ENCODE measurements around the gene TSPY2.
"Not testable (repeated sequence)": the region's sequence is repeated elsewhere in the genome, so short reads cannot be mapped to it uniquely, and the experiment has no call there.

TSPY2 gene, protein sequence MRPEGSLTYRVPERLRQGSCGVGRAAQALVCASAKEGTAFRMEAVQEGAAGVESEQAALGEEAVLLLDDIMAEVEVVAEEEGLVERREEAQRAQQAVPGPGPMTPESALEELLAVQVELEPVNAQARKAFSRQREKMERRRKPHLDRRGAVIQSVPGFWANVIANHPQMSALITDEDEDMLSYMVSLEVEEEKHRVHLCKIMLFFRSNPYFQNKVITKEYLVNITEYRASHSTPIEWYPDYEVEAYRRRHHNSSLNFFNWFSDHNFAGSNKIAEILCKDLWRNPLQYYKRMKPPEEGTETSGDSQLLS

DNA sequence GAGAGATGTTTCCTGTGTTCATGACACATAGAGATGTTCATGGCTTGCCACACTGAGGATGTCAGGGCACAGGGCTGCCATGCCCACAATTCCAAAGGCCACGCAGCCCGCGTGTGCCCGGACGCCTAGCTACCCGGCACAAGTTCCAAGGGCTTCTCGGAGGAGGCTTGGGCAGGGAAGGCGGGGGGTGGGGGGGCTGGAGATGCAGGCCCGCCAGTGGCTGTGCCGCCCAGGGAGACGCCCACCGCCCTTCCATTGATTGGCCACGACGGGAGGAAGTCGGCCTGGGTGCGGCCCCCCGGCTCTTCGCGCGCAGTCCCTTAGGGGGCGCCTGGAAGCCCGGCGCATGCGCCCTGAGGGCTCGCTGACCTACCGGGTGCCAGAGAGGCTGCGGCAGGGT, at the start of gene TSPY2:
Gene TSPY2 (plus strand): TSS at position 301 of the 400 bp plus-strand sequence. CDS start 46 bp downstream, at position 347.
- not testable (repeated sequence) for DNase-seq

DNA sequence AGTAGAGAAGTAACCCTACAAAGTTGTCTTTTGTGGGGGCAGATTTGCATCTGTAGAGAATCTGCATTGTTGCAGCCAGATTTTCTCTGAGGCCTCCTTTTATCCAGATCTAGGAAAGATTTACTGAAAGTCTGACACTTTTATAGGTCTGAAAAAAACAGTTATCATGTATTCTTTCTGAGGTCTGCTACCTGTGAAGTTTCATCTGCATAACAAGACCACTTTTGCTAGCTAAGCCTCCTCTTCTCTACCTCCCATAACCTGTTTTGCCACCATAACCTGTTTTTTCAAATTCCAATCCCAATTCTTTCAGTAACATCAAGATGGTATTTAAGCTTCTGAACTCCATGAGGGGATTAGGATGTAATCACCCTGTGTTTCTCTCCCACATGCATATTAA, 36.5 kb upstream of the TSPY2 start:
- not testable (repeated sequence) for DNase-seq

DNA sequence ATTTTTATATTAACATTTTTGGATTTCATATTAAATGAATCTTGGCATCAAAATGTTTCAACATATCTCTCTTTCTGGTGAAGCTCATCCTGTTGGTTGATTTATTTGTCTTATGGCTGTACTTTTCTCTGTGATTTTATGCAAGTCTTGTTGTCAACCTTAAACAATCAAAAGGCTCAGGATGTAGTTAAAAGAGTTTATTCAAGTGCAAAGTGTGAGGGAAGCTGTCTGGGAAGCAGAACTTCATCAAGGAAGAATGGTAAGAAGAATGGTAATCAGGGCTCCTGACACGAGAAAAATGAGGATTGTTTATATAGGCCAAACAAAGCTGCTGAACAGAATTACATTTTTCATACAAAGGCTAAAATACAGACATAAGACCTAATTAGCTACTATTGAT, 29.0 kb upstream of the TSPY2 start:
- not testable (repeated sequence) for DNase-seq

DNA sequence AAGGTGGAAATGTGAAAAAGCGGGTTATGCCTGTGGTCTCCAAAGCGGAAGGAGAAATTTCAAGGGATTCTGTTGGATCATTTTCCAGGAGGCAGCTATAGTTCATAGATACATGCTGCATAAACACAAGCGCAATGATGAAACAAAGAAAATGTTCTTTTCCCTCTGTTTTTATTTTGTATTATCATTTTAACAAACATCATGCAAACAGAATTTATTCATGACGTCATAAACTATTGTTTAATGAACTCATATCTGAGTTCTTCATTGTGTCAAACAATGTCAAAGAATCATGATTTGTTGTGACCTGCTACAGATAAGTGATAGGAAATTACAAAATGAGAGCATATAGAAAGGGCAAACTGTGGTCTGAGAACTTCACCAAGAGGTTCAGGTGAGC, 23.8 kb downstream of the TSPY2 start:
- not testable (repeated sequence) for DNase-seq

All from NCI-H1417 (cell line).